ENCODE data around the gene TNRC6A. TPM values are rescaled to one million over a fixed set of nuclear protein-coding genes. Genes with fewer than 3 reads are reported as not detected.
"Not testable (repeated sequence)": the region's sequence is repeated elsewhere in the genome, so short reads cannot be mapped to it uniquely, and the experiment has no call there.

TNRC6A gene
- total RNA-seq, 2 experiments from 2014 or later = 38.1 to 60.3 TPM

GRCh38 chr16:24854607-24855171, 125.2 kb downstream of the TNRC6A start:
- H3K79me2 ChIP-seq (ENCODE audit: insufficient read depth, low read depth, low read length) = no peaks in the 10 kb centered on the region
- intact Hi-C loops (cut with micrococcal nuclease; ENCODE audit: unreplicated experiment) = no loop called here
- no peaks in the 10 kb centered on the region for H4K20me1 ChIP-seq (ENCODE audit: insufficient read depth, low read length)
- no peaks in the 10 kb centered on the region for H3K9me2 ChIP-seq (ENCODE audit: insufficient read depth, low read length)
- H3K27ac ChIP-seq (ENCODE audit: low read depth, low read length, poor library complexity, severe bottlenecking) = no peak overlapping the region
- H3K4me3 ChIP-seq (ENCODE audit: low read depth, low read length, poor library complexity, severe bottlenecking) = no peak overlapping the region
- no peaks in the 10 kb centered on the region for H3K36me3 ChIP-seq (ENCODE audit: insufficient read depth, low read length)
- H3K9me3 ChIP-seq (ENCODE audit: low read length) = no peaks in the 10 kb centered on the region
- ChIA-PET CTCF (ENCODE audit: unreplicated experiment) (no interaction called here), POLR2A (no interaction called here)
- TF ChIP-seq EZH2phosphoT487 (IDR thresholded peaks at IDR 0.05; ENCODE audit: borderline replicate concordance, low read depth, low read length) = no peak
- TF ChIP-seq, protein P1, sequence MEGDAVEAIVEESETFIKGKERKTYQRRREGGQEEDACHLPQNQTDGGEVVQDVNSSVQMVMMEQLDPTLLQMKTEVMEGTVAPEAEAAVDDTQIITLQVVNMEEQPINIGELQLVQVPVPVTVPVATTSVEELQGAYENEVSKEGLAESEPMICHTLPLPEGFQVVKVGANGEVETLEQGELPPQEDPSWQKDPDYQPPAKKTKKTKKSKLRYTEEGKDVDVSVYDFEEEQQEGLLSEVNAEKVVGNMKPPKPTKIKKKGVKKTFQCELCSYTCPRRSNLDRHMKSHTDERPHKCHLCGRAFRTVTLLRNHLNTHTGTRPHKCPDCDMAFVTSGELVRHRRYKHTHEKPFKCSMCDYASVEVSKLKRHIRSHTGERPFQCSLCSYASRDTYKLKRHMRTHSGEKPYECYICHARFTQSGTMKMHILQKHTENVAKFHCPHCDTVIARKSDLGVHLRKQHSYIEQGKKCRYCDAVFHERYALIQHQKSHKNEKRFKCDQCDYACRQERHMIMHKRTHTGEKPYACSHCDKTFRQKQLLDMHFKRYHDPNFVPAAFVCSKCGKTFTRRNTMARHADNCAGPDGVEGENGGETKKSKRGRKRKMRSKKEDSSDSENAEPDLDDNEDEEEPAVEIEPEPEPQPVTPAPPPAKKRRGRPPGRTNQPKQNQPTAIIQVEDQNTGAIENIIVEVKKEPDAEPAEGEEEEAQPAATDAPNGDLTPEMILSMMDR (conservative IDR thresholded peaks at IDR 0.05; ENCODE audit: low read length) = no peak
- no peak overlapping the region for H3K4me2 ChIP-seq (ENCODE audit: low read length)
- no peak for DNase-seq (ENCODE audit: low spot score)
- no peak overlapping the region for H2AFZ ChIP-seq (ENCODE audit: low read length)
- BruUV-seq (replicated peaks) = no TSS peak
- H3K4me1 ChIP-seq (ENCODE audit: insufficient read depth, low read length, poor library complexity, severe bottlenecking) = no peaks in the 10 kb centered on the region

DNA sequence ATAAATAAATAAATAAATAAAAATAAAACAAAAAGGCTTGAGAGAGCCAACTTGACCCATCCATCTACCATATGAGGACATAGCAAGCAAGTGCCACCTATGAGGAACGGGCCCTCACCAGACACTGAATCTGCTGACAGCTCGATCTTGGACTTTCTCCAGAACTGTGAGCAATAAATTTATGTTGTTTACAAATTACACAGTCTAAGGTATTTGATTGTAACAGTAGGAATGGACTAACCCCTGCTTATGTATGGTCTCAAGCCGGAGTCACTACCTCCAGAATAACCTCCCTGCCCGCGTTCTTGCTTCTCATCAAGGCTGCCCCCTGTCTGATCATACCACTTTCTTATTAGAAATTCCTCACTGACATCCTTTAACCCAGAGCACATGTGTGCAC, 126.2 kb downstream of the TNRC6A start:
- Histone ChIP-seq H3K27ac (ENCODE audit: low read depth, low read length, poor library complexity, severe bottlenecking) (no peak overlapping the region), H3K36me3 (ENCODE audit: insufficient read depth, low read length) (no peaks in the 10 kb centered on the region), H3K4me1 (ENCODE audit: insufficient read depth, low read length, poor library complexity, severe bottlenecking) (no peaks in the 10 kb centered on the region), H4K20me1 (ENCODE audit: insufficient read depth, low read length) (no peaks in the 10 kb centered on the region), H3K4me2 (ENCODE audit: low read length) (no peak overlapping the region), H2AFZ (ENCODE audit: low read length) (no peak overlapping the region), H3K4me3 (ENCODE audit: low read depth, low read length, poor library complexity, severe bottlenecking) (no peak overlapping the region), H3K9me2 (ENCODE audit: insufficient read depth, low read length) (no peaks in the 10 kb centered on the region), H3K79me2 (ENCODE audit: insufficient read depth, low read depth, low read length) (no peaks in the 10 kb centered on the region), H3K9me3 (ENCODE audit: low read length) (no peaks in the 10 kb centered on the region)
- POLR2A ChIA-PET = no interaction called here
- intact Hi-C loops (cut with micrococcal nuclease; ENCODE audit: unreplicated experiment) = no loop called here
- CTCF ChIA-PET (ENCODE audit: unreplicated experiment) = no interaction called here
- no TSS peak for BruUV-seq (replicated peaks)
- TF ChIP-seq, protein P1 (conservative IDR thresholded peaks at IDR 0.05; ENCODE audit: low read length) = 0 out of 2 replicates have a peak, but pooled peaks have one; percentile 20
- TF ChIP-seq EZH2phosphoT487 (IDR thresholded peaks at IDR 0.05; ENCODE audit: borderline replicate concordance, low read depth, low read length) = no peak
- DNase-seq (ENCODE audit: low spot score) = no peak

DNA sequence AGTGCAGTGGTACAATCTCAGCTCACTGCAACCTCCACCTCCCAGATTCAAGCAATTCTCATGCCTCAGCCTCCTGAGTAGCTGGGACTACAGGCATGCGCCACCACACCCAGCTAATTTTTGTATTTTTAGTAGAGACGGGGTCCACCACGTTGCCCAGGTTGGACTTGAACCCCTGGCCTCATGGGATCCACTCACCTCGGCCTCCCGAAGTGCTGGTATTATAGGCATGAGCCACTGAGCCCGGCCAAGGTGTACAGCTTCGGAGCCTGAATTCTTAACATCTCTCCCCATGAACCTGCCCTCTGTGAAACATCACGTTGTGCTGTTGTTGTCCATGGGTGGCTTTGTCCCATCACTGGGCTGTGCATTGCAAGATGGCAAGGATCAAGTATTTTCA, 127.4 kb downstream of the TNRC6A start:
- H3K4me2 ChIP-seq (ENCODE audit: low read length); intact Hi-C loops (cut with micrococcal nuclease; ENCODE audit: unreplicated experiment); H3K36me3 ChIP-seq (ENCODE audit: insufficient read depth, low read length); DNase-seq (ENCODE audit: low spot score); CTCF ChIA-PET (ENCODE audit: unreplicated experiment); H3K27ac ChIP-seq (ENCODE audit: low read depth, low read length, poor library complexity, severe bottlenecking); H3K9me2 ChIP-seq (ENCODE audit: insufficient read depth, low read length); H2AFZ ChIP-seq (ENCODE audit: low read length); H3K4me1 ChIP-seq (ENCODE audit: insufficient read depth, low read length, poor library complexity, severe bottlenecking); H4K20me1 ChIP-seq (ENCODE audit: insufficient read depth, low read length); BruUV-seq (replicated peaks); H3K4me3 ChIP-seq (ENCODE audit: low read depth, low read length, poor library complexity, severe bottlenecking); H3K79me2 ChIP-seq (ENCODE audit: insufficient read depth, low read depth, low read length); H3K9me3 ChIP-seq (ENCODE audit: low read length); POLR2A ChIA-PET: not testable (repeated sequence)

All from OCI-LY7 (cell line).